ENCODE measurements around the gene SLC4A4. TPM values are rescaled to one million over a fixed set of nuclear protein-coding genes. Genes with fewer than 3 reads are reported as not detected.

The SLC4A4 gene
- total RNA-seq, 6 experiments from 2014 or later, result 19.1 to 29.8 (median 25.0) TPM

DNA sequence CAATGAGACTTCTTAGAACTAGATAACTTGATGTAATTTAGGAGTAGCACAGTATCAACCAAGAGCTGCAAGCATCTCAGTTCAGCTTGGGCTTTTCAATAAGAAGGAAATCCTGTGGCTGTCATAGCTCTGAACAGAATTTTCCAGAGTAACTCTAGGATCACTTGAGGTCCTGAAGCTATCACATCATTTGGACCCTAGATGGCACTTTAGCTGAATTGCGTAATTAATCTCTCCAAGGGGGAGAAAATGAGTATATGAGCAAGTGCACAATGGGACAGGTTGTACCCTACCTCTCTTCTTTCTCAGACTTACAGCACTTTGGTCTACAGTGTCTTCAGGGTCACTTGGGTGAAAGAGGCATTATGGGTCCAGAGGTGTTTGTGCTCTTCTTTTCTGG lies 45.2 kb downstream of the SLC4A4 start:
- peaks cover 9% of the 10 kb centered on the region for H3K36me3 Mint-ChIP-seq (ENCODE audit: low read depth)

GRCh38 chr4:71389149-71389827 lies 50.5 kb downstream of the SLC4A4 start:
- Mint-ChIP-seq H3K9me3 (no peaks in the 10 kb centered on the region), H3K27me3 (ENCODE audit: insufficient read depth) (no peaks in the 10 kb centered on the region), H3K4me1 (ENCODE audit: low read depth) (peaks cover 26% of the 10 kb centered on the region), H3K36me3 (ENCODE audit: low read depth) (peaks cover 28% of the 10 kb centered on the region), H3K27ac (peak overlapping the region; percentile 69), H3K4me3 (peak overlapping the region; percentile 67)
- TF ChIP-seq, protein P1, sequence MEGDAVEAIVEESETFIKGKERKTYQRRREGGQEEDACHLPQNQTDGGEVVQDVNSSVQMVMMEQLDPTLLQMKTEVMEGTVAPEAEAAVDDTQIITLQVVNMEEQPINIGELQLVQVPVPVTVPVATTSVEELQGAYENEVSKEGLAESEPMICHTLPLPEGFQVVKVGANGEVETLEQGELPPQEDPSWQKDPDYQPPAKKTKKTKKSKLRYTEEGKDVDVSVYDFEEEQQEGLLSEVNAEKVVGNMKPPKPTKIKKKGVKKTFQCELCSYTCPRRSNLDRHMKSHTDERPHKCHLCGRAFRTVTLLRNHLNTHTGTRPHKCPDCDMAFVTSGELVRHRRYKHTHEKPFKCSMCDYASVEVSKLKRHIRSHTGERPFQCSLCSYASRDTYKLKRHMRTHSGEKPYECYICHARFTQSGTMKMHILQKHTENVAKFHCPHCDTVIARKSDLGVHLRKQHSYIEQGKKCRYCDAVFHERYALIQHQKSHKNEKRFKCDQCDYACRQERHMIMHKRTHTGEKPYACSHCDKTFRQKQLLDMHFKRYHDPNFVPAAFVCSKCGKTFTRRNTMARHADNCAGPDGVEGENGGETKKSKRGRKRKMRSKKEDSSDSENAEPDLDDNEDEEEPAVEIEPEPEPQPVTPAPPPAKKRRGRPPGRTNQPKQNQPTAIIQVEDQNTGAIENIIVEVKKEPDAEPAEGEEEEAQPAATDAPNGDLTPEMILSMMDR (IDR thresholded peaks at IDR 0.05), result no peak
- peak; percentile 40 for DNase-seq

More for the DNA sequence above, 45.2 kb downstream of the SLC4A4 start:
- no peak overlapping the region for H3K27ac Mint-ChIP-seq
- H3K9me3 Mint-ChIP-seq, result no peaks in the 10 kb centered on the region
- TF ChIP-seq, protein P1 (IDR thresholded peaks at IDR 0.05), result no peak
- no peaks in the 10 kb centered on the region for H3K27me3 Mint-ChIP-seq (ENCODE audit: insufficient read depth)
- DNase-seq, result no peak
- no peak overlapping the region for H3K4me3 Mint-ChIP-seq
- peaks cover 20% of the 10 kb centered on the region for H3K4me1 Mint-ChIP-seq (ENCODE audit: low read depth)

GRCh38 chr4:71392109-71392508 lies 53.3 kb downstream of the SLC4A4 start:
- Mint-ChIP-seq H3K36me3 (ENCODE audit: low read depth) (peaks cover 32% of the 10 kb centered on the region), H3K4me3 (no peak overlapping the region), H3K4me1 (ENCODE audit: low read depth) (peaks cover 42% of the 10 kb centered on the region), H3K9me3 (no peaks in the 10 kb centered on the region), H3K27me3 (ENCODE audit: insufficient read depth) (no peaks in the 10 kb centered on the region; the same call in 1 of the 2 replicates), H3K27ac (no peak overlapping the region)
- TF ChIP-seq, protein P1 (IDR thresholded peaks at IDR 0.05), result no peak
- no peak for DNase-seq

- peak overlapping the region; percentile 74 for H3K4me3 Mint-ChIP-seq
Observed at GRCh38 chr4:71396382-71396781, 57.6 kb downstream of the SLC4A4 start.

DNA sequence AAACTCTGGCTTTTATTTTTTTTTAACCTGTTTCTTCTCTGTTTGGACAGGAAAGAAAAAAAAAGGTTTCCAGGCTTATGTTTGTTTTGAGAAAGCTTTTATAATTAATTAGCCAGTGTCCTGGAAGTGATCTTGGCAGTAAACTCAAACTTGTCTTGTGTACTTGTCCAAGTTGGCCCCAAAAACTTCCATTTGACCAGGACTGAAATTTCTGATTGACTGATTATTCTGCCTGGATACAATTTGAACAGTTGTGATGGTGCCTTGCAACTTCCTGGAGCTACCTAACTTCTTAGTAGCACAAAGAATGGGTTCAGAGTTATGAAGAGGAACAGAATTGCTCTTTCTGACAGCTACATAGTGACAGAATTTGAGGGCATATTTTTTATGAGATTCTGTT lies 62.0 kb downstream of the SLC4A4 start:
- peaks cover 33% of the 10 kb centered on the region for H3K36me3 Mint-ChIP-seq (ENCODE audit: low read depth)
- H3K27ac Mint-ChIP-seq, result no peak overlapping the region
- H3K27me3 Mint-ChIP-seq (ENCODE audit: insufficient read depth), result no peaks in the 10 kb centered on the region; the same call in 1 of the 2 replicates
- TF ChIP-seq, protein P1 (IDR thresholded peaks at IDR 0.05), result no peak
- no peaks in the 10 kb centered on the region for H3K9me3 Mint-ChIP-seq
- H3K4me3 Mint-ChIP-seq, result no peak overlapping the region
- H3K4me1 Mint-ChIP-seq (ENCODE audit: low read depth), result peaks cover 39% of the 10 kb centered on the region
- no peak for DNase-seq

More at GRCh38 chr4:71396382-71396781, 57.6 kb downstream of the SLC4A4 start:
- TF ChIP-seq, protein P1 (IDR thresholded peaks at IDR 0.05), result no peak
- no peaks in the 10 kb centered on the region; the same call in 1 of the 2 replicates for H3K27me3 Mint-ChIP-seq (ENCODE audit: insufficient read depth)
- peak overlapping the region; percentile 62 for H3K27ac Mint-ChIP-seq
- H3K4me1 Mint-ChIP-seq (ENCODE audit: low read depth), result peaks cover 23% of the 10 kb centered on the region
- DNase-seq, result peak; percentile 72
- no peaks in the 10 kb centered on the region for H3K9me3 Mint-ChIP-seq
- peaks cover 47% of the 10 kb centered on the region for H3K36me3 Mint-ChIP-seq (ENCODE audit: low read depth)

All from HFFc6 (cell line).